Measurements from ENCODE around the gene SHISA7.
"Not testable (repeated sequence)": the region's sequence is repeated elsewhere in the genome, so short reads cannot be mapped to it uniquely, and the experiment has no call there.

The SHISA7 gene

GRCh38 chr19:55447421-55448174 lies 4.5 kb upstream of the SHISA7 start:
- peak; percentile 51 for DNase-seq (ENCODE audit: low spot score)

GRCh38 chr19:55446060-55446459 lies 3.0 kb upstream of the SHISA7 start:
- no peak for DNase-seq (ENCODE audit: low spot score)

- no peak for DNase-seq (ENCODE audit: low spot score)
These were observed 1.5 kb upstream of the SHISA7 start for GRCh38 chr19:55444646-55445045.

DNA sequence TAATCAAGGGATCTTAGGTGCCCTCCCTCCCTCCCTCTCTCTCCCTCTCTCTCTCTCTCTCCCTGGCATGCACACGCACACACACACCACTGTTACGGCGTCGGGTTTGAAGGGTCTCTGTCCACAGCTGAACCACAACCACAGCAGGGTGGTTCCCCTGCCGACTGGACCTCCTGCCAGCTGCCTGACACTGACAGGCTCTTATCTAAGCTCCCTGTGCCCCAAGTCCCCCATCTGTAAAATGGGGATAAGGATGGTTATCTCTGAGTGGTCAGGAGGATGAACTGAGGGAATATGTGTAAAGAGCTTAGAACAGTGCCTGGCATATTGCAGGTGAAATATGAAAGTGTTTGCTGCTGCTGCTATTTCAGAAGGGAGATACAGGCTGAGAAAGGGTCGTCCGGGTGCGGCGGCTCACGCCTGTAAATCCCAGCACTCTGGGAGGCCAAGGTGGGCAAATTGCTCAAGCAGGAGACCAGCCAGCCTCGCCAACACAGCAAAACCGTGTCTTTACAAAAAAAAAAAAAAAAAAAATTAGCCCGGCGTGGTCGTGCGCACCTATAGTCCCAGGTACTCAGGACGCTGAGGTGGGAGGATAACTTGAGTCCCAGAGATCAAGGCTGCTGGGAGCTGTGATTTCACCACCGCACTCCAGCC lies 852 bp upstream of the SHISA7 start:
- no peak for DNase-seq (ENCODE audit: low spot score)

GRCh38 chr19:55442372-55442961 lies 633 bp downstream of the SHISA7 start:
- DNase-seq (ENCODE audit: low spot score), result no peak

GRCh38 chr19:55441692-55442321 lies 1.3 kb downstream of the SHISA7 start:
- no peak for DNase-seq (ENCODE audit: low spot score)

GRCh38 chr19:55441319-55441691 lies 1.8 kb downstream of the SHISA7 start:
- DNase-seq (ENCODE audit: low spot score), result no peak

- DNase-seq (ENCODE audit: low spot score), result no peak
These were observed 2.5 kb downstream of the SHISA7 start for GRCh38 chr19:55440411-55441105.

GRCh38 chr19:55439052-55439451 lies 4.0 kb downstream of the SHISA7 start:
- DNase-seq (ENCODE audit: low spot score), result no peak

DNA sequence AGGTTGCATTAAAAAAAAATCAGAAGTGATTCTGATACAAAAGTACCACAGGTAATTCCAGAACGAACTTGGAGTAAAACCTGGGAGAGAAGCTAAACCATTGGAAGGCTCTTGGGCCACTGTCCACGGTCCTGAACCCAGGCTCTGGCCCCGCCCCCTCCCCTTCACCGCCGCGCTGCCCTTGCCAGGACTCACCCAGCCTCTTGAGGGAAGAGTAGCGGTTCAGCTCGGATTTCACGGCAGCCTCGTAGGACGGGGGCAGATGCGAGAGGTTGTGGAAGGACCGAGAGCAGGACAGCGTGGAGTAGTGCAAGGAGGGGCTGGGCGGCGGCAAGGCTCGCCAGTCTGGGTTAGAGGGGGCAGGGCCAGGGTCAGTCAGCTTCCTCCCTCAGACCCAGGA lies 5.7 kb downstream of the SHISA7 start:
- DNase-seq (ENCODE audit: low spot score), result peak; percentile 29

- DNase-seq (ENCODE audit: low spot score), result no peak
These were observed 6.3 kb downstream of the SHISA7 start for GRCh38 chr19:55436847-55437246.

- no peak for DNase-seq (ENCODE audit: low spot score)
These were observed 8.1 kb downstream of the SHISA7 start for GRCh38 chr19:55435020-55435419.

- DNase-seq (ENCODE audit: low spot score), result no peak
These were observed 8.7 kb downstream of the SHISA7 start for GRCh38 chr19:55434356-55434919.

DNA sequence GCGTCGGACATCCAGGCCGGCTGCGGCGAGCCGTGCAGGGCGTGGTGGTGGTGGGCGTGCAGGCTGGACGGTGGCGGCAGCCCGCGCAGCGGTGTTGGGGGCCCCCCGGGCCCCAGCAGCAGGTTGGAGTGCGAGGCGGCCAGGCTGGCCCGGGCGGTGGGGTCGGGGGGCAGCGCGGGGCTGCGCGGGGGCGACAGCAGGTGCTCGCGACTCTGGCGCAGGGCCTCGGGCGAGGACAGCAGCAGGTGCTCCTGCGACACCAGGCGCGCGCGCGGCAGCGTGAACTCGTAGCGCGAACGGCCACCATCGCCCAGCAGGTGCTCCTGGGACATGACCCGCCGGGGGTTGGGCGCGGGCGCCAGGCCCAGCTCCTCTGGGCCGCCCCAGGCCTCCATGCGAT lies 9.8 kb downstream of the SHISA7 start:
- DNase-seq (ENCODE audit: low spot score), result no peak

- no peak for DNase-seq (ENCODE audit: low spot score)
These were observed 10.7 kb downstream of the SHISA7 start for GRCh38 chr19:55432241-55432959.

GRCh38 chr19:55431183-55431582 lies 11.9 kb downstream of the SHISA7 start:
- no peak for DNase-seq (ENCODE audit: low spot score)

DNA sequence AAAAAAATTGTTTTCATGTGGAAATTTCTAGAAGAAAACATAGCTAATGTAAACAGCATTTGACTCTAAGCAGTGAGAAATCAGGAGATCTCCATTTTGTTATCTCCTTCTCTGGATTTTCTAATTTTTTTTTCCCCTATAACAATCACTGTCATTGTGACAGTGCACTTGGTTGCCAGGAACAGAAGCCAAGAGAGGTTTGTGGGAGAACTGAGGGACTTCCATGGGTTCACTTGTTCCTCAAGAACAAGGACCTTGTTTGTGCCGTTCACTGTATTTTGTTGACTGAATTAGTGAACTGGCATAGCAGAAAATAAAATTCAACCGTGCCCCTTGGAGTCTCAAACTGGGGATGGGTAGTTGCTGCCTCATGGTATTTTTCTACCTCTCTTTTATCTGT lies 17.1 kb downstream of the SHISA7 start:
- no peak for DNase-seq (ENCODE audit: low spot score)

DNA sequence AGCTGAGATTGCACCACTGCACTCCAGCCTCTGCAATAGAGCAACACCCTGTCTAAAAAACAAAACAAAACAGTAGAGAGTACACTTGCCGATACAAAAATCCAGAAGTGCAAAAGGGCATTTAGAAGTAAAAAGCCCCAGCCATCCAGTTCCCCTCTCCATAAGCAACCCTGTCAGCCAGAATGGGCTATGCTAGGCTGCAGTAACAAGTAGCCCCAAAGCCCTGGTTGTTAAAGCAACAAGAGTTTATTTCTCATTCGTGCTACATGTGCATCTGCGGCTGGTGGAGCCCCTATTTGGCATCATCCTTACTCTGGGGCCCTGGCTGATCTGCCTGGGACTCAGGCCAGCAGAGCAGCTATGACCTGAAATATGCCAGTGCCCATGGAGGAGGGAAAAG lies 18.6 kb downstream of the SHISA7 start:
- DNase-seq (ENCODE audit: low spot score), result no peak

- DNase-seq (ENCODE audit: low spot score), result no peak
These were observed 19.7 kb downstream of the SHISA7 start for GRCh38 chr19:55423225-55424005.

- DNase-seq (ENCODE audit: low spot score), result not testable (repeated sequence)
These were observed 21.8 kb downstream of the SHISA7 start for GRCh38 chr19:55421281-55421680.

Measured in SK-N-DZ (cell line).